NCI-H2081 treated with DMSO at 0.1 percent for 48 hours (cell line): Measurements from ENCODE around the gene NLK.
"Not testable (repeated sequence)": the region's sequence is repeated elsewhere in the genome, so short reads cannot be mapped to it uniquely, and the experiment has no call there.

ENCODE experiments used
- DNase-seq: peaks from one replicate; lab custom pipeline; 2025; lab: John Stamatoyannopoulos, UW

The NLK gene

GRCh38 chr17:28042657-28042720, at the start of gene NLK:
TSS of gene NLK (plus strand) at chr17:28042677. CDS start at chr17:28042874, 197 bp downstream.
- DNase-seq = no peak

DNA sequence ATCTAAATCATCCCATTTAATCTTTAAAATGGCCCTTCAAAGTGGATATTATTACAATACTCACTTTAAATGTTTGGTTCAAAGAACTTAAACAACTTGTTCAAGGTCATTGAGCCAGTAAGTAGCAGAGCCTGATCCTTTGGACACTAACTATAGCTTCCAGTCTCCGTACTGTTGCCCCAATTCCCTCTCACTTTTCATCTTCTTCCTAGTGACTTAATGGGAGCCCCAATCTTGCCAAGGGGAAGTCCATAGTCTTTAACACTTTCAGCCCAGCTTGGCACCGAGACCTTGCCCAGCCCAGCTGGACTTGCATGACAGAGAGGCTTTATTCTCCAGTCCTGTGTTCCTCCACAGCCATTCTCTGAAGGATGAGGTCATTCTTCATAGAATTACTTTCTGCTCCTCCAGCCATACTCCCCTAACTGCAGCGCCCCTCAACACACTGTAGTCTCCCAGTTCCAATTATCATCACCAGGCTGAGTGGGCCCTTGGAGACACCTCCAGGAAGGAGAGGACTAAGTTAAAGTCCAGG, 49.2 kb upstream of the NLK start:
- DNase-seq = no peak

- no peak for DNase-seq
Measured at GRCh38 chr17:27993723-27994310, 48.7 kb upstream of the NLK start.

DNA sequence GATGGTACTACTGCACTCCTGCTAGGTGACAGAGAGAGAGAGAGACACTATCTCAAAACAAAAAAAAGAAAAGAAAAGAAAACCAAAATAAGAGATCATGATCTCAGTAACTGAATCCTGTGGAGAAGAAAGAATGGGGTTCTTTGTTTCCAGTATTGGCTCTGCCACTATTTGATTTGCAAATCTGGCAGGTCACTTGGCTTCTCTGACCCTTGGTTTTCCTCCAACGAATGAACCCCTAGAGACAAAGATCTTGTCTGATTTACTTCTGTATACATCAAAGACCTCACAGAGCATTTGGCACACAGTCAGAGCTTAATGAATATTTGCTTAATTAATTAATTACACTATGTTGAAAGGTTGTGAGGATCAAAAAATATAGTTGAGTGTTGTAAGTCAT, 47.9 kb upstream of the NLK start:
- no peak for DNase-seq

DNA sequence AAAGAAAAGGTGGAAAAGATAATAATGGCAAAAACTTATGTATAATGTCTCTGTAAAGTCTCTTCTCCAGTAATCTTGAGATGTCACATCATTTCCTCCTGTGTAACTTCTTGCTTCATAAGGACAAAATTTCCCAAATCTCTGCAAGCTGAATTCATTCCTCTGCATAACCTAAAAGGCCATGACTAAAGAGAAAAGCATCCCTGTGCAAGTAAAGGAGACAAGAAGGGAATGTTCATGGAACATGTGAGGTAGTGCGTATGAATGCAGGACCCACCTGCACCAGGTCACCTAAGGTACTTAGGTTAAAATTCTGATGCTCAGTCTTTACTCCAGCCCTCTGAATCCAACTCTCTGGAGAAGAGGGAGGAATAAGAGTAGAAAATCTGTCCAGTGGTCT, 46.9 kb upstream of the NLK start:
- no peak for DNase-seq

DNA sequence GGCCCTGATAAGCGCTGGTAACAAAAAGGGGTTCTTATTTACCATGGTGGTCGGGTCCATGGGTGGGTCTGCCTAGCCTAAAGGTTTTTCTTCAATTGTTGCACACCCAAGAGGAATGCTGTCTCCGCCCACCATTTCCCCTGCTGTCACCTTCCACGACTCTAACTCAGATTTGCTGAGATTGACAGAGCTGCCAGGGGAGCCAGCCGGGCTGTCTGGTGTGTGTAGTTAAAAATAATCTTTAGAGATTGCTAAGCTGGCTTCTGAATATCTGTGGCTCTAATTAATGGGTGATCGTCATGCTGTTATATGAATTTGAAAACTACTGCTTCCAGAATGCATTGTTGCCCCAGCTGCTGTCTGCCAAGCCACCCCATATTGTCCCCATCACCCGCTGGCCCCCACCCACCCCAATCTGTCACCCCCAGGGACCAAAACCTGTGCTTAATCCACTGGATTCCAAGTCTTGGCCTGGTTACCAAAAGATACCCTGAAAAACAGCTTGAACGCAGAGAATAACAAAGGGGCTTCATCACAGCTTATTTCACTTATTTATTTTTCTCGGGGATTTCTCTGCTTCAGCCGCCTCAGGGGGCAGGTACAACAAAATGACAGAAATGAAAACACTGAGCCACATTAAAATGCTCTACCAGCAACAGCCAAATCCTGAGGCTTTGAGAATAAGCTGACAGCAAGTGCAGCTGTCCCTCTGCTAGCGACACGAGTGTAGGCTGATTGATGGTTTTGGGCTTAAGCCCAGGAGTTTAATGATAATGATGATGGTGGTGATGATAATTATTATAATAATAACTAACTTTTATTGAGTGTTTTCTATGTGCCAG, 46.1 kb upstream of the NLK start:
- DNase-seq = peak; percentile 5

DNA sequence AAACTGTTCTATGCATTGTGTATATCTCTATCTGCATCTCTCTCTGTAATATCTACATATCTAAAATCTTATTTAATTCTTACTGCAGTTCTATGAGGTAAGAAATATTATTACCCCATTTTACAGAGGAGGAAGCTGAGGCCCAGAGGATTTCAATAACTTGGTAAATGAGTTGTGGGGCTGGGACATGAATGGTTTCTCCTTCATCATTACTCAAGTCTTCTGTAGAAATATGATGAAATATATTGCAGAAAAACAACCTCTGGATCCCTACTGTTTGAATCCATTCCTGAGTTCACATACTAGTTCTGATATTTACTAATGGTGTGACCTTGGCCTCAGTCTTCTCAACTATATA, 45.5 kb upstream of the NLK start:
- DNase-seq = no peak

DNA sequence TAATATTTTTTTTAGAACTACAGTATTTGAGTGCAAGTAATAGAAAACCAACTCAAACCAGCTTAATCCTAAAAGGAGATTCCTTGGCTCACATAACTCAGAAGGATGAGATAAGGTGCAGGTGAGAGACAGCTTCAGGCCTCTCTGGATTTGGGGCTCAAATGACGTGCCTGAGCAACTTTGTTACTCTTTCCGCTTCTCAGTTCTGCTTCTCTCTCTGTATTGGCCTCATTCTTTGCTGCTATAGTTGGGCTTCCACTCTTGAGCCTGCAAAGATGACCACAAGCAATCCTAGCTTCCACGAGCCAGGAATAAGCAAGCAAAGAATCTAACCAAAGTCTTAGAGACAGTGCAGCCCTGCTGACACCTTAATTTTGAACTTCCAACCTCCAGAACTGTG, 45.0 kb upstream of the NLK start:
- DNase-seq = no peak

DNA sequence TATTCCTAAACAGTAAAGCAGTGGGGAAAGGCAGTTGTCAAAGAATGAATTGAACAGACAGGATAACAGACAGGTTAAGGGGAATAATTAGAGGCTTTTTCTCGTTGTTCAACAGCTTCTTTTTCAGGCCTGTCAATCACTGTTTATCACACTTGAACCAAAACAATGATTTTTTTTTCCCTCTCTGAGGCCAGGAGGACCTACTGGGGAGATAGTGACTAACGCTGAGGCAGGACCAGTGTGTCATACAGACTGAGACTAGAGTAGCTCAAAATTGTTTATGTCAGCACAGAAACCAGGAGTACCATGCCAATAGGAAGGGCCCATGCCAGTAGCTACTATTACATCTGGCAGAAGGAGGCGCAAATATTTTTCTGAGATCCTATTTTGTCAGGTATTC, 41.3 kb upstream of the NLK start:
- no peak for DNase-seq

GRCh38 chr17:28004344-28004743, 38.1 kb upstream of the NLK start:
- DNase-seq = no peak

DNA sequence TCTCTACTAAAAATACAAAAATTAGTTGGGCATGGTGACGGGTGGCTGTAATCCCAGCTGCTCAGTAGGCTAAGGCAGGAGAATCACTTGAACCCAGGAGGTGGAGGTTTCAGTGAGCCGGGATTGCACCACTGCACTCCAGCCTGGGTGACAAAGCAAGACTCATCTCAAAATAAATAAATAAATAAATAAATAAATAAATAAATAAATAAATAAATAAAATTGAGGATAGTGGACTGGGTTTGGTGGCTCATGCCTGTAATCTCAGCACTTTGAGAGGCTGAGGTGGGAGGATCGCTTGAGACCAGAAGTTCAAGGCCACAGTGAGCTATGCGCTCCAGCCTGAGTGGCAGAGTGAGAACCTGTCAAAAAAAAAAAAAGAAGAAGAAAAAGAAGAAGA, 34.6 kb upstream of the NLK start:
- DNase-seq = not testable (repeated sequence)

GRCh38 chr17:28008513-28008912, 34.0 kb upstream of the NLK start:
- no peak for DNase-seq

DNA sequence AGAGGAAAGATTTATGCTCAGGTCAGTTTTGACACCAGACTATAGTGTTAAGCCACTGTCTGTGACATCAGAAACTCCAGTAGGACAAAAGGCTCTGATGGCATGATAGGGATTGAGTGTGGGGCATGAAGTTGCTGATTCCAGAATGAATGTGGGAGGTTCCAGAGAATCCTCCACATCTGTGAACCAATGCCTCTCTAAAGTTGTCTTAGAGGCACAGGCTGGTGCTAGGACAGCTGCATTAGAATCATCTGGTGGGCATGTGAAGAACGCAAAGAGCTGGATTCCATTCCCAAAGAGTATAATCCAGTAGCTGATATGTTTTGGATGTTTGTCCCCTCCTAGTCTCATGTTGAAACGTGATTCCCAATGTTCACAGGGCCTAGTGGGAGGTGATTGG, 32.1 kb upstream of the NLK start:
- DNase-seq = no peak

DNA sequence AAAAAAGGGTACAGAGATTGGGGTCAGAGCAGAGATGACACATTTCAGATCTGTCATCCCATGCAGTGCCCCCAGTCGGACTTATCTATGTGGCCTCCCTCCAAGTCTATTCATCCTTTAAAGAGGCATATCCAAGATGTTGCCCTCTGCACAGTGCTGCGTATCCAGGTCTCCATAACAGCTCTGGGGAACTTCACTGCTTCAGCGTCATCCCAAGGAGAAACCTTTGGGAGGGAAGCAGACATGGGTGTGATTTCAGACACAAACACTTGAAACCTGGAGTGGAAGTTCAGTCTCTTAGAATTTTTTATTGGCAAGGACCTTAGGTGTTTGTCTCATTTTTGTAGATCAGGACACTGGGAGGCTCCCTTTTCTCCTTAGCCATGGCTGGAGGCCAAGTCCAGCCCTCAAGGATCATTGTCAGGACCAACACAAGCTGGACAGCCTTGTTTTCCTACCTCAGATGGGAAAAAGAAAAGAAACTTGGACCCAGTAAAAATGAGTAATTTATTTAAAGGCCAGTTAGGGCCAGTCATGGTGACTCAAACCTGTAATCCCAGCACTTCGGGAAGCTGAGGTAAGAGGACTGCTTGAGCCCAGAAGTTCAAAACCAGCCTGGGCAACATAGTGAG, 23.9 kb upstream of the NLK start:
- no peak for DNase-seq

GRCh38 chr17:28020515-28020914, 22.0 kb upstream of the NLK start:
- DNase-seq = no peak

DNA sequence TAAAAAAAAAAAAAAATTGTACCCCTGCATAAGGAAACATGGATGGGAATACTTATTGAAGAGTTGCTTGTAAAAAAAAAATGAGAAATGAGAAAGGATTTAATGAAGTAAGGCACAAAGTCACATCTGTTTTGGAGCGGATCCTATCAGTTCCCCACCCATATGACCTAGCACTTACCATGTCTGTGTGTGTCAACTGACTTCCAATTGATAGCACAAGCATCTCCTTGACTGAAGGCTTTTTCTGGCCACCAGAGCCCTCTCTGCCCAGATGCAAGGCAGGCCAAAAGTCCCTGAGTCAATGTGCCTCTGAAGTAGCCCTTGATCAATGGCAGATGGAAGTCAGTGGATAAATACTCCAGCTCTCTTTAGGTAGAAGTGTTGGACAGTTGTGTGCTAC, 13.4 kb upstream of the NLK start:
- DNase-seq = no peak

DNA sequence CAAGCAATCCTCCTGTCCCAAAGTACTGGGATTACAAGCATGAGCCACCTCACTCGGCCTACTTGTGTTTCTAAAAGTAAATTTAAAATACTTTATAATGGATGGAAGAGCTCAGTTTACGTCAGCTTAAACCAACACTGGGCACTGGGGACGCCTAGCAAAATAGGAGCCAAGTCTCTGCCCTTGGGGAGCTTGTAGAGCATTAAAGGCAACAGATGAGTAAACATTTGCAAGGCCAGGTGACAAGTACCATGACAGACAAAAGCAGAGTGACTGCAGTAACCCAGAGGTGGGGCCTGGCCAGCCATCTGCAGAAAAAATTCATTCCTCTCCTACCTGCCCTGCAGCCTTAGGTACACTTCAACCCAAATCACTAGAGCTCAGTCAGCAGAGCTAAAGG, 12.1 kb upstream of the NLK start:
- no peak for DNase-seq

- no peak for DNase-seq
Measured at GRCh38 chr17:28031174-28031573, 11.3 kb upstream of the NLK start.

- no peak for DNase-seq
Measured at GRCh38 chr17:28033972-28034714, 8.3 kb upstream of the NLK start.

DNA sequence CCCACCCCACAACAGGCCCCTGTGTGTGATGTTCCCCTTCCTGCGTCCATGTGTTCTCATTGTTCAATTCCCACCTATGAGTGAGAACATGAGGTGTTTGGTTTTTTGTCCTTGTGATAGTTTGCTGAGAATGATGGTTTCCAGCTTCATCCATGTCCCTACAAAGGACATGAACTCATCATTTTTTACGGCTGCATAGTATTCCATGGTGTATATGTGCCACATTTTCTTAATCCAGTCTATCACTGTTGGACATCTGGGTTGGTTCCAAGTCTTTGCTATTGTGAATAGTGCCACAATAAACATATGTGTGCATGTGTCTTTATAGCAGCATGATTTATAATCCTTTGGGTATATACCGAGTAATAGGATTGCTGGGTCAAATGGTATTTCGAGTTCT, 7.0 kb upstream of the NLK start:
- not testable (repeated sequence) for DNase-seq

GRCh38 chr17:28035884-28036283, 6.6 kb upstream of the NLK start:
- not testable (repeated sequence) for DNase-seq

DNA sequence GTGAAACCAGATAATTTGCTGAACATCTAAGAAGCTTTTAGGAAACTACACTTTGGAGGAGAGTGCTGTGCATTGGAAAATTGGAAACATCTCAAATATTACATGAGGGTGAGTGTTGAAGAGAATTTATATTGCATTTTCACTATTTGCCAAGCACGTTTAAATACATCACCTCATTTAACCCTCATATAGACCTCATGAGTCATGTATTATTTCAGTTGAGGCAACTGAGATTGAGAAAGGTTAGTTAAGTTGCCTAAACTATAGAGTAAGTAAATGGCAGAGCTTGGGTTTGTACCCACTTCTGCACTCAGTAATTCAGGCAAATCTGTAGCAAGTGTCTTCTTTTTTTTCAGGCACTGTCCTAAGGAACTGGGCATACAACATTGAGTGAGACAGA, 3.7 kb upstream of the NLK start:
- no peak for DNase-seq

DNA sequence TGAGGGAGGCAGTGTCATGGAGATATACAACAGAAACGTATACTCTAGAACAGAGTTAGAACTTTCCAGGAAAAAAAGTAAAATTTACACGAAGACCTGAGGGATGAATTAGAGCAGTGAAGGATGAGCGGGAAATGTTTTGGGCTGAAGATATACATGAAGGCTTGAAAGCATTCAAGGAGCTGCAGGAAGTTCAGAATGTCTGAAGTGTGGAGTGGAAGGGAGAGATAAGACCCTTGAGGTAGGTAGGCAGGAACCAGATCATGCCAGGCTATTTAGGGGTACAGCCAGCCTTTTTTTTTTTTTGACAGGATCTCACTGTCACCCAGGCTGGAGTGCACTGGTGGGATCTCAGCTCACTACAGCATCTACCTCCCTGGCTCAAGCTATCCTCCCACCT, 3.2 kb upstream of the NLK start:
- DNase-seq = no peak
